Measurements from ENCODE around the gene GATA6. TPM values are rescaled to one million over a fixed set of nuclear protein-coding genes. Genes with fewer than 3 reads are reported as not detected.

Gene GATA6
- total RNA-seq, 4 donors from 2014 or later: 49.7 to 223 (median 65.7) TPM

DNA sequence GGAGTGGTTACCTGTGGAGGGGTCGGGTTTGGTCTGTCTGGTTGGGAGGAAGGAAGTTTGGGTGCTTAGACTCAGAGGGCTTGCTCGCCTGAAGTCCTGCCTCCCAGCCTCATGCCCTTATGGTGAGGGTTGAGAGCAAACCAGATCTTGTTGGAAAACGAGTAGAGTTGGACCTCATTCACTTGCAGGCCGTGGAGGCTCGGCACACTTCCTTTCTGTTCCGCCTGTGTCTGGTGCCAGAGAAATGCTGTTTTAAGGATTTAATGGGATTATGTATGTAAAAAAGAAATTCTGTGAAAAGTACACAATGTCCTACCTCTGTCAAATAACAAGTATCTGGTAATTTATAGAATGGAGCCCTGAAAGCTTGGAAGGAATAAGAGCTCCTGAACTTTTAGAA is 29.6 kb downstream of the GATA6 start:
- H3K4me3 ChIP-seq: no peak overlapping the region
- no peak overlapping the region for H3K27ac ChIP-seq
- no peak for DNase-seq
- peaks cover 3 to 35% (median 11%) of the 10 kb centered on the region in 4 donors for H3K4me1 ChIP-seq
- peaks cover 0 to 14% (median 6%) of the 10 kb centered on the region in 4 donors for H3K36me3 ChIP-seq
- H3K27me3 ChIP-seq: no peaks in the 10 kb centered on the region
- in situ Hi-C loops (cut with MboI; ENCODE audit: low pct_ligation_motif_present in 1 of 4, low pct_unique_long_range_greater_than_20kb in 1 of 4, low sequenced_read_pairs in 3 of 4) (no loop called here), intact Hi-C loops (cut with DNase I; ENCODE audit: low total_unique reads) (no loop called here)
- no peaks in the 10 kb centered on the region for H3K9me3 ChIP-seq
- TF ChIP-seq, protein P1, sequence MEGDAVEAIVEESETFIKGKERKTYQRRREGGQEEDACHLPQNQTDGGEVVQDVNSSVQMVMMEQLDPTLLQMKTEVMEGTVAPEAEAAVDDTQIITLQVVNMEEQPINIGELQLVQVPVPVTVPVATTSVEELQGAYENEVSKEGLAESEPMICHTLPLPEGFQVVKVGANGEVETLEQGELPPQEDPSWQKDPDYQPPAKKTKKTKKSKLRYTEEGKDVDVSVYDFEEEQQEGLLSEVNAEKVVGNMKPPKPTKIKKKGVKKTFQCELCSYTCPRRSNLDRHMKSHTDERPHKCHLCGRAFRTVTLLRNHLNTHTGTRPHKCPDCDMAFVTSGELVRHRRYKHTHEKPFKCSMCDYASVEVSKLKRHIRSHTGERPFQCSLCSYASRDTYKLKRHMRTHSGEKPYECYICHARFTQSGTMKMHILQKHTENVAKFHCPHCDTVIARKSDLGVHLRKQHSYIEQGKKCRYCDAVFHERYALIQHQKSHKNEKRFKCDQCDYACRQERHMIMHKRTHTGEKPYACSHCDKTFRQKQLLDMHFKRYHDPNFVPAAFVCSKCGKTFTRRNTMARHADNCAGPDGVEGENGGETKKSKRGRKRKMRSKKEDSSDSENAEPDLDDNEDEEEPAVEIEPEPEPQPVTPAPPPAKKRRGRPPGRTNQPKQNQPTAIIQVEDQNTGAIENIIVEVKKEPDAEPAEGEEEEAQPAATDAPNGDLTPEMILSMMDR (IDR thresholded peaks at IDR 0.05): no peak
- TF ChIP-seq POLR2A (IDR thresholded peaks at IDR 0.05) (no peak), EP300 (IDR thresholded peaks at IDR 0.05; ENCODE audit: low read depth) (no peak), POLR2AphosphoS5 (IDR thresholded peaks at IDR 0.05) (no peak)
- 48 to 63% methylated on average over 4 to 6 of the region's 6 CpGs for WGBS, 2 donors (ENCODE audit: low coverage in 1 of 2)

DNA sequence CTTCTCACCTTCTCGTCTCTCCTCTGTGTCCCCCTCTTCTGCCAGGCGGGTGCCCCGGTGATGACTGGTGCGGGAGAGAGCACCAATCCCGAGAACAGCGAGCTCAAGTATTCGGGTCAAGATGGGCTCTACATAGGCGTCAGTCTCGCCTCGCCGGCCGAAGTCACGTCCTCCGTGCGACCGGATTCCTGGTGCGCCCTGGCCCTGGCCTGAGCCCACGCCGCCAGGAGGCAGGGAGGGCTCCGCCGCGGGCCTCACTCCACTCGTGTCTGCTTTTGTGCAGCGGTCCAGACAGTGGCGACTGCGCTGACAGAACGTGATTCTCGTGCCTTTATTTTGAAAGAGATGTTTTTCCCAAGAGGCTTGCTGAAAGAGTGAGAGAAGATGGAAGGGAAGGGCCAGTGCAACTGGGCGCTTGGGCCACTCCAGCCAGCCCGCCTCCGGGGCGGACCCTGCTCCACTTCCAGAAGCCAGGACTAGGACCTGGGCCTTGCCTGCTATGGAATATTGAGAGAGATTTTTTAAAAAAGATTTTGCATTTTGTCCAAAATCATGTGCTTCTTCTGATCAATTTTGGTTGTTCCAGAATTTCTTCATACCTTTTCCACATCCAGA is 31.3 kb downstream of the GATA6 start:
- Histone ChIP-seq H3K4me3 (no peak overlapping the region), H3K36me3 (peaks cover 0 to 14% (median 6%) of the 10 kb centered on the region in 4 donors), H3K4me1 (peaks cover 0 to 20% (median 1%) of the 10 kb centered on the region in 4 donors), H3K27ac (no peak overlapping the region), H3K9me3 (no peaks in the 10 kb centered on the region), H3K27me3 (no peaks in the 10 kb centered on the region)
- in situ Hi-C loops (cut with MboI; ENCODE audit: low pct_ligation_motif_present in 1 of 4, low pct_unique_long_range_greater_than_20kb in 1 of 4, low sequenced_read_pairs in 3 of 4): no loop called here
- TF ChIP-seq, protein P1 (IDR thresholded peaks at IDR 0.05): no peak
- no peak for TF ChIP-seq POLR2AphosphoS5 (IDR thresholded peaks at IDR 0.05)
- no peak for TF ChIP-seq POLR2A (IDR thresholded peaks at IDR 0.05)
- TF ChIP-seq EP300 (IDR thresholded peaks at IDR 0.05; ENCODE audit: low read depth): no peak
- DNase-seq: no peak
- intact Hi-C loops (cut with DNase I; ENCODE audit: low total_unique reads): no loop called here
- 87 to 89% methylated on average over 8 to 32 of the region's 32 CpGs for WGBS, 2 donors (ENCODE audit: low coverage in 1 of 2)

DNA sequence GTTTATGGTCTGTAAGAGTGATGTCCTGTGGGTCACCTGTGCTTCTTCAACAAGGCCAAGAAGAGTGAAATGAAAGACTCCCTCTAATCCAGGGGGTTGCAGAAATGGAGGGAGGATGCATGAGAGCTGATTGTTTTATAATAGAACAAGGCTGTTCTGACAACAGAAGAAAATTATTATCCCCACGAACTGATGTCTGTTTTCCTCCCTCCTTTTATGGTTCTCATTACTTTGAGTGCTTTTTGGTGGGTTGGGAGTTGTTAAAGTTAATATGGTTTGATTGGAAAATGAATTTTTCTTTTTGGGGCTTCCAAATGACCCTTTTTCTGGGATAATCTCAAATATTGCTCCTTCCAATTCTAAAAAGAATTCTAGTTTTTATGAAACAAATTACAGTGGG is 33.6 kb downstream of the GATA6 start:
- H3K36me3 ChIP-seq: peaks cover 0 to 14% (median 6%) of the 10 kb centered on the region in 4 donors
- 19 to 41% methylated on average over 1 of the region's 1 CpG for whole genome bisulfite sequencing, 2 donors (ENCODE audit: low coverage in 1 of 2)
- no peak for DNase-seq
- H3K27me3 ChIP-seq: no peaks in the 10 kb centered on the region
- H3K9me3 ChIP-seq: no peaks in the 10 kb centered on the region
- H3K4me1 ChIP-seq: peaks cover 0 to 10% (median 0%) of the 10 kb centered on the region in 4 donors
- H3K4me3 ChIP-seq: no peak overlapping the region
- TF ChIP-seq EP300 (IDR thresholded peaks at IDR 0.05; ENCODE audit: low read depth): no peak
- no peak for TF ChIP-seq POLR2A (IDR thresholded peaks at IDR 0.05)
- no peak for TF ChIP-seq POLR2AphosphoS5 (IDR thresholded peaks at IDR 0.05)
- TF ChIP-seq, protein P1 (IDR thresholded peaks at IDR 0.05): no peak
- in situ Hi-C loops (cut with MboI; ENCODE audit: low pct_ligation_motif_present in 1 of 4, low pct_unique_long_range_greater_than_20kb in 1 of 4, low sequenced_read_pairs in 3 of 4) (no loop called here), intact Hi-C loops (cut with DNase I; ENCODE audit: low total_unique reads) (no loop called here)
- H3K27ac ChIP-seq: no peak overlapping the region

DNA sequence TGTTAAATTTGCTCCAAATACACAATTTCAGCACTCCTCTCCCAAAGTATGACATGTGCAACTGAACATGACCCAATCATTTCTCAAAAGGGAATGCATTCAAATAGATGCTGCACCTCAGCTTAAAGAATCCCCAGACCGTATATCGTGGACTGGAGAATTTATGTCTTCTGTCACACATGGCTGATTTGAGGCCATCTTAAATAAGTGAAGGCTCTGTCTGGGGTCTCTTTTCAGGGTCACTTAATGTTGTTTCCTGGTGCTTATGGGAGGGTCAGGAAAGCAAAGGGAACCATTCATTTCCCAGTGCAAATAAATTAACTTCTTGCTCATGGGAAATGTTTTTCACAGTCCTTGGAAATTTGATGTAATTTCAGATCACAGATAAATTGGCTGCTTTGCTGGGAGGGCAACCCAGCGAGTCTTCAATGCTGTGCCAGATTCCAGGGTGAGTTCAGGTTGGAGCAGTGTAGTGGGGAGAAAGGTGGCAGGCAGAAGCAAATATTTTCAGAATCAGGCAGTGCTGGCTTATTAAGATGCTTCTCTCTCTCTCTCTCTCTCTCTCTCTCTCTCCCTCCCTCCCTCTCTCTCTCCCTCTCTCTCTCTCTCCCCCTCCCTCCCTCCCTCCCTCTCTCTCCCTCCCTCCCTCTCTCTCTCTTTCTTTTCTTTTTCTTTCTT is 34.3 kb downstream of the GATA6 start:
- H3K27me3 ChIP-seq: no peaks in the 10 kb centered on the region
- intact Hi-C loops (cut with DNase I; ENCODE audit: low total_unique reads): no loop called here
- WGBS, 2 donors (ENCODE audit: low coverage in 1 of 2): 74% methylated on average over 3 of the region's 3 CpGs; no CpG with 5 or more reads in 1 of the 2 donors
- in situ Hi-C loops (cut with MboI; ENCODE audit: low pct_ligation_motif_present in 1 of 4, low pct_unique_long_range_greater_than_20kb in 1 of 4, low sequenced_read_pairs in 3 of 4): no loop called here
- peaks cover 0 to 14% (median 6%) of the 10 kb centered on the region in 4 donors for H3K36me3 ChIP-seq
- no peak for TF ChIP-seq EP300 (IDR thresholded peaks at IDR 0.05; ENCODE audit: low read depth)
- H3K27ac ChIP-seq: no peak overlapping the region
- H3K9me3 ChIP-seq: no peaks in the 10 kb centered on the region
- peaks cover 0 to 4% (median 0%) of the 10 kb centered on the region in 4 donors for H3K4me1 ChIP-seq
- H3K4me3 ChIP-seq: no peak overlapping the region
- DNase-seq: no peak
